Activated naive CD4-positive, alpha-beta T cell treated with Interleukin-2 at 50 U/mL for 16 hours (primary cell): ENCODE results near the gene RPP30.
A peak's percentile ranks its signal among the peaks of the same experiment; 100 is the strongest.

Experiments used
- DNase-seq: peaks from one replicate; pipeline ENCODE4 v3.0.0-alpha.2; 2020

Gene RPP30

DNA sequence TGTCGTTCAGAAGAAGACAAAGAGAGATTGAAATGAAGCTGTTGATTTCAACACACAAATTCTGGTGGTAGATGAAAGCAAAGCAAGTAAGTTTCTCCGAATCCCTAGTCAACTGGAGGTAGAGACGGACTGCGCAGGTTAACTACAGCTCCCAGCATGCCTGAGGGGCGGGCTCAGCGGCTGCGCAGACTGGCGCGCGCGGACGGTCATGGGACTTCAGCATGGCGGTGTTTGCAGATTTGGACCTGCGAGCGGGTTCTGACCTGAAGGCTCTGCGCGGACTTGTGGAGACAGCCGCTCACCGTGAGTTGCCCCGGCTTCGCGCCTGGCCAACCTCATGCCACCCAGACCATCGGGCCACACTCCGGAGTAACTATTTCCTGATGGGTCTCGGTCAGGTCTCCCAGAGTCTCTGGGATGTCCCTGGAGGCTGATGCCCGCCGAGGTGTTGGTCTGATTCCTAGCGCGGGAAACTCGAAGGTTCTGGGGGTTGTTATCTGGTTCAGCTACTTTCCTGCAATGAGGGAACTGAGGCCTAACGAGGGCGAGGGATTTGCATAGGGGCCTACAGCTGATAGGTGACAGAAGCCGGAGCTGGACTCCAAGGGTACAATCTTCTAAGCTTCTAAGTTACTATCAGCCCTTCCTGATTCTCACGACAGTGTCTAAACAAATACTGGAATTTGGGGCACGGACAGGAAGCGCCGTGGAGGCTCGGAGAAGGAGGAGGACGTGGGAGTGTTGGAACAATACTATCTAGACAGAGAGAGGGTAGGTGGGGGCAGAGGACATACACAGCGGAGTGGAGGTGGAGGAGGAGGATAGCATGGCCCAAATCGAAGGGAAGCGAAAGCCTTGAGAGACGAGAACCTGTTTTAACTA lies at the start of gene RPP30:
Gene RPP30 (plus strand): TSS at position 209 of the 882 bp plus-strand sequence. CDS start 13 bp downstream, at position 222.
- DNase-seq = peak; percentile 89

DNA sequence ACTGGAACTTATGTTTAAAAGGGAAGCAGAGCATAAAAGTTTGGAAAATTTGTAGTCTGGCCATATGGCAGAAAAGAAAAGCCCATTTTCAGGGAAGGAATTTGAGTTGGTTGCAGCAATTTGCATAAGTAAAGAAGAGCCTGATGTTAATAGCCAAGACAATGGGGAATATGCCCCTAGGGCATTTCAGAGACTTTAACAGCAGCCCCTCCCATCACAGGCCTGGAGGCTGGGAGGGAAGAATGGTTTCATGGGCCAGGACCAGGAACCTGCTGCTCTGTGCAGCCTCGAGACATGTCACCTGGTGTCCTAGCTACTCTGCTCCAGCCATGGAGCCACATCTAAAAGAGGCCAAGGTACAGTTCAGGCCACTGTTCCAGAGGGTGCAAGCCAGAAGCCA lies 49.3 kb upstream of the RPP30 start:
- no peak for DNase-seq

DNA sequence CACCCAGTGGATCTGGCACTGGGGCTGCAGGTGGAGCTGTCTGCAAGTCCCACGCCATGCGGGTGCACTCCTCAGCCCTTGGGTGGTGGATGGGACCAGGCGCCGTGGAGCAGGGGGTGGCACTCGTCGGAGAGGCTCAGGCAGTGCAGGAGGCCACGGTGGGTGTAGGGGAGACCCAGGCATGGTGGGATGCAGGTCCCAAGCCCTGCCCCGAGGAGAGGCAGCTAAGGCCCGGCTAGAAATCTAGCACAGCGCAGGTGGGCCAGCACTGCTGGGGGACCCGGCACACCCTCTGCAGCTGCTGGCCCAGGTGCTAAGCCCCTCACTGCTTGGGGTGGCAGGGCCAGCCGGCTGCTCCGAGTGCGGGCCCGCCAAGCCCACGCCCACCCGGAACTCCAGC lies 39.7 kb upstream of the RPP30 start:
- no peak for DNase-seq

DNA sequence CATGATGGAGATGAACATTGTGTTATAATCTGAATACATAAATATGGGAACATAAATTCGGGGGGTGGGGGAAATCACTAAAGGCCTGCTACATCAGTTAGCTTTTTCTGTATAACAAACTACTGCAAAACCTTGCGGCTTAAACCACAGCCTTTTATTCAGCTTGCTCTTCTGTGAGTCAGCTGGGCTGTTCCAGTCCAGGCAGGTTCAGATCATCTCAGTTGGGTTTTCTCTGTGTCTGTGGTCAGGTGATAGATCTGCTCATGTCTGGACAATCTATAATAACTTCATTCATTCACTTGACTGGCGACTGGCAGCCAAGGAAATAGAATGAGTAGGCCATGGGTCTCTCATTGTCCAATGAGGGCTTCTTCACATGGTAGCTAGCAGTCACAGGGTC lies 37.4 kb upstream of the RPP30 start:
- no peak for DNase-seq

DNA sequence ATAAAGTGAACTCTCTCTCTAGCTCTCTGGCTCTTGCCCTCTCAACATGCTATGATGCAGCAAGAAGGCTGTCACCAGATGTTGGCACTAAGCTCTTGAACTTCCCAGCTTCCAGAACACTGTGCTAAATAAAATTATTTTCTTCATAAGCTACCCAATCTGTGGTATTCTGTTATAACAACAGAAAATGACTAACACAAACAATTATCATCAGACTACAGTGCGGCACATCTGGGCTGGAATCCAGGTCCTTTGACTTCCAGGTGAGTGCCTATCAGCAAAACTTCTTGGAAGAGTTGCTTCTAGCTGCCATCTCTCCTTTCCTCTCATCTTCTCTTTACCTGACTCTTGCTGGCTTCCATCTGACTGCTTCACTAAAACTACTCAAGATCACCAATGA lies 34.3 kb upstream of the RPP30 start:
- no peak for DNase-seq

GRCh38 chr10:90842725-90843124 lies 29.0 kb upstream of the RPP30 start:
- no peak for DNase-seq

GRCh38 chr10:90845726-90846125 lies 26.0 kb upstream of the RPP30 start:
- no peak for DNase-seq

- DNase-seq = no peak
These were observed 25.0 kb upstream of the RPP30 start for GRCh38 chr10:90846746-90847145.

GRCh38 chr10:90847436-90847835 lies 24.3 kb upstream of the RPP30 start:
- no peak for DNase-seq

DNA sequence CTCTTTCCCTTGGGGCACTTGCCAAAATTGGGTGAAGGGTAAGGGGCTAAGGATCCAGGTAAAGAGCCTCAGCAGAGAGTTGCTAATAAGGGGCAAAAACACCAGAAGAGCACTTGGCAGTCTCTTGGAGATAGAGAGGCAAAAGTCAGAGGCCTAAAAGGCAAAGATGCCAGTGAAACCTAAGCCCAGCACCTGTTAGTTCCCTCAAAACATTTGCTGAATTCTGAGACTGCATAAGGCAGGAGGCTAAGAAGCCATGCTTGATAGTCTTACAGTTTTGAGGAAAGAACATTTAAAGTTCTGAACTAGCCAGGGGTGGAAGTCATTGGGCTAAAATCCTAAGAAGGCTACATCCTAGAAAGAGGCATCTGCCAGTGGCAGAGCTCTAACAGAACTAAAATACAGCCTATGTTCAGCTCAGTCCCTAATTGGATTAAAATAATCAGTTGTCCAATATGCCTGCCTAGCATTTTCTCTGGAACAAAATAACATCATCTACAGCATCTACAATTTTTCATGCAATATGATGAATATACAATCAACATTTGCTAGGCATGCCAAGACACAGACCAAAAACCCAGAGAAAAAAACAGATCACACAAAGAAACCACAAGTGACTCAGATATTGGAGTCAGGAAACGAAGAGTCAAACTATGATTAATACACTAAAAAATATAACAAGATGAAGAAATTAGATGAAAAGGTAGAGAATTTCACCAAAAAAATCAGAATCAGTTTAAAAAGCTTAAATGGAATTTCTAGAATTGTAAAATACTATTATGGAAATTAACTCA lies 21.6 kb upstream of the RPP30 start:
- no peak for DNase-seq

- DNase-seq = no peak
These were observed 16.6 kb upstream of the RPP30 start for GRCh38 chr10:90855126-90855525.

DNA sequence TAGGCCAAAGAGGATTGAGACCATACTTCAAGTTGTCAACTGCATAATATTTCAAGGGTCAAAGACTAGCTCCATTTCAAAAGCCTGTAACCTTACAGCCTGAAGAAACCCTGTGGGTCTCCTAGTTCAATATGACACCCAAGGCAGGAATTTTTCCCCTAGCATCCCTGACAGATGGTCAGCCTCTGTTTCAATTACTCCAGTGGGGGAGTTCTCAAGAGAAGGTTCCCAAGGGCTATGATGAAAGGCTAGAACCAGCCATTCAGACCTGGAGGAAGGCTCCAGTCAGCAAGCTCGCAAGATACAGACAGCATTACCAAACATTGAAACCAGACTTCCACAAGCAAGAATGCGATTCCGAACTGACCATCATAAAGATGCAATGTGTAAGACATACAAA lies 15.5 kb upstream of the RPP30 start:
- no peak for DNase-seq

DNA sequence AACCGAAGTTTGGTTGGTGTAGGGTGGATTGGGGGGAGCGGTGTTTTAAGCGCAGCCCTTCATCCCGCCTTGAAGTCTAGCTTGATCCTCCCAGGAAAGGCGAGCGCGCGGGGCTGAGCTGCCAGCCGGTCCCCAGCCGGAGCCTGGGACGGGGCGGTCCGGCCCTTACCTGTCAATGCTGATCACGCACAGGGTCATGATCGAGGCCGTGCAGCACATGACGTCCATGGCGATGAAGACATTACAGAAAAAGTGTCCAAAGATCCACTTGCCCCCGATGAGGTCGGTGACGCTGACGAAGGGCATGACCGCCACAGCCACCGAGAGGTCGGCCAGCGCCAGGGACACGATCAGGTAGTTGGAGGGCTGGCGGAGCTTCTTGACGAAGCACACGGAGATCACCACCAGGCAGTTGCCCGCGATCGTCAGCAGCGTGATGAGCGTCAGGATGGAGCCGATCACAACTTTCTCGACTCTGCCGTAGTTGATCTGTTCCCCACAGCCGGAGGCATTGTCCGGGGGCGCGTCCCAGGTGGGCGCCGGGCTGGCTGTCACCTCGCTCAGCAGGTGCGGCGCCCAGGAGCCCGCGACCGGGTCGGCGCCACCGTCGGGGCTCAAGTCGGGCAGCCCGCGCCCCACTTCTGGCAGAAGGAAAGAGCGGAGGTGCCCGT lies 14.7 kb upstream of the RPP30 start:
- peak; percentile 6 for DNase-seq

GRCh38 chr10:90857635-90858460 lies 13.9 kb upstream of the RPP30 start, which contains the start of gene HTR7:
HTR7 (minus strand) TSS chr10:90858039; CDS start chr10:90857671, 368 bp downstream.
- DNase-seq = peak; percentile 68

DNA sequence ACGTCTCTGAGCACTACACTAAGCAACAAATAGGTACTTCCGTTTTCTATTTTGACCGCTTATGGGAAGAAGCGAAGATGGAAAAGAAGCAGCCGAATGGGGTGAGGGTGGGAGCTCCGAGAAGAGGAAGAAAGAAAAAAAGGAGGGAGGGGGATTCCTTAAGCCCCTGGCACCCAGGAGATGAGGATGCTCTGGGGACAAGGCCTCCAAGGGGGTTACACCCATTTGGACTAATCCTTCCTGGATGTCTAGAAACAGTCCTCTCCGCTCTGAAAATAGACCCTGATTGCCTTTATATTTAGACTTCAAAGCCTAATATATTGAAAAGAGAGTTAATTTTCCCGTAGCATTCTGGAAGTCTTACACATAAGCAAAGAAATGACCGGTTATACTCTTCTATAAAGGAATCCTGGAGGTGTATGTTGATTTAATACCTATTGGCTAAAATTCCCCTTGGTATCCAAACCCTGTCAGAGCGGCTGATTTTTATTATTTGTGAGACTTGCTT lies 13.3 kb upstream of the RPP30 start:
- no peak for DNase-seq

DNA sequence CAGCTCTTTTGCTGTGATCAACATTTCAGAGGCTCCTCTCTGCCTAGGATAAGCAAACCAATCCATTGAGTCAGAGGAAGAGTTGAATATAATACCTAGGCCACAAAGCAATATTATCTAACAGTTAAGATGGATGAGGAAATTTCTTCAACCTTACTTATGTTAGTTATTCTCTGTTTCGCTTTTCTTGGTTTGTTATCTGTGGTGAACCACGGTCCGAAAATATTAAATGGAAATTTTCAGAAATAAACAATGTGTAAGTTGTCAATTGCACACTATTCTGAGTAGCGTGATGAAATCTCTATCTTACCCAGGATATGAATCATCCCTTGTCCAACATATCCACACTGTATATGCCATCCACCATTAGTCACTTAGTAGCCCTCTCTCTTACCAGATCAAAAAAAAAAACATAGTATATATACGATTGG lies 12.4 kb upstream of the RPP30 start:
- no peak for DNase-seq

- no peak for DNase-seq
These were observed 11.0 kb upstream of the RPP30 start for GRCh38 chr10:90860790-90861189.

DNA sequence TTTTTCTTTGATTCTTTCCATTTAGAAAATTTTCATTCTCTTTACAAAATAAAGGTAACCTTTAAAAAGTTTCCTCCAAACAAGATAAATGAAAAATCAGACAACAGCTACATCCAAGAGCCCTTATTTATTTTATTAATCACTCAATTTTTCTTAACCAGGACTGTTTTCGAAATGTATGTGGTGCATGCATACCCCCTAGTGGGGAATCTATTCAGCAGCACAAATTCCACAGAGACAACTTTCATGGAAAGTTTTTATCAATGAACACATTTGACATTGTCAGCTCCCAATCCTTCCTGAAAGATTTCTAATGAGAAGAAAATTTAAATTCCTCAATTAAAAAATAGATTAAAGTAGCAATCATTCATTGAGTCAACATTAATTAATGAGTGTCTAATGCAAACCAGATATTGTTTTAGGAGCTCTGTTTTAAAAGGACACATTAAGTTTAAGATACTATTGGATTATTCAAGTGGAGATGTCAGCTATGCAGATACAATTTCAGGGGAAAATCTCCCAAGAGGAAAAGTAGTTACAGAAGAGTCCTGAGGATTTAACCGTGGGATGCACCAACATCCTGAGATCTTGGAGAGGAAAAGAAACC lies 8.8 kb upstream of the RPP30 start:
- DNase-seq = no peak

- no peak for DNase-seq
These were observed 6.4 kb upstream of the RPP30 start for GRCh38 chr10:90865401-90865800.

- no peak for DNase-seq
These were observed 5.7 kb upstream of the RPP30 start for GRCh38 chr10:90866050-90866598.

DNA sequence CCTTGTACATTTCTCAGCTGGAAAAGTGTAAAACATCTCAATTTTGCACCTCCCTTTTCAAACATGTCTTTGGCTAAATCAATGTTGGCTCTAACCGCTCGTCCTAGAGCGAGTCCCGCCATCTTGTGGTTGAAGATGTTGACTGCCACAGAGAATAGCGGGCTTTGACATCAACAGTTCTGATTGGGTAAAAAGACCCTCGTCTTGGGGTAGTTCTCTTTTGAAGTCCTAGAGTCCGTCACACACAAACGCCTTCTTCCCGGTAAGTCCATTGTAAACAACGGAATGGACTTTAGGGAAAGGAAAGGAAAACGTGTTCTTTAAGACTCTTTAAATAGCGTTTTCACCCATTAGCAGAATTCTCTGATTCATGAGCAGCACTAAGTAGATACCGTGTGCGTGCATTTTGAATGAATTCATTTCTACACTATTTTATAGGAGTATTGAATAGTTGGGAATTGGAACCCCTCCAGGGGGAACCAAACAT lies 452 bp upstream of the RPP30 start:
- DNase-seq = peak; percentile 52
